Activated CD4-positive, alpha-beta memory T cell treated with anti-CD3 and anti-CD28 coated beads, Interleukin-2, amount 10 ng/mL, durations not matched to agents 7 days and 5 days (primary cell): Measurements from ENCODE around the gene GAS6. TPM values are rescaled to one million over a fixed set of nuclear protein-coding genes. Genes with fewer than 3 reads are reported as not detected.
"Not testable (repeated sequence)": the region's sequence is repeated elsewhere in the genome, so short reads cannot be mapped to it uniquely, and the experiment has no call there.

ENCODE experiments used
- CTCF ChIA-PET: fragments of 350-600 bp; sonication (Branson Sonifier 250); formaldehyde crosslinking; loops from one replicate; lab custom pipeline; 2021; ENCODE audit warnings: antibody characterized with exemption, inconsistent platforms; lab: Charles Lee
- POLR2A ChIA-PET: fragments of 350-600 bp; sonication (Branson Sonifier 250); formaldehyde crosslinking; loops from one replicate; lab custom pipeline; 2021; ENCODE audit warnings: antibody characterized with exemption; lab: Charles Lee
- DNase-seq: peaks from one replicate; pipeline ENCODE4 v3.0.0-alpha.2; 2020
- H3K27ac Mint-ChIP-seq: one replicate; pipeline ENCODE4 v1.8.0; 2021; ENCODE audit warnings: mild to moderate bottlenecking, mixed read lengths
- H3K27me3 Mint-ChIP-seq: one replicate; pipeline ENCODE4 v1.8.0; 2021; ENCODE audit warnings: mixed read lengths
- H3K36me3 Mint-ChIP-seq: one replicate; pipeline ENCODE4 v1.8.0; 2021; ENCODE audit warnings: low read depth, mixed read lengths
- H3K4me1 Mint-ChIP-seq: one replicate; pipeline ENCODE4 v1.8.0; 2021; ENCODE audit warnings: mixed read lengths
- H3K4me3 Mint-ChIP-seq: one replicate; pipeline ENCODE4 v1.8.0; 2021; ENCODE audit warnings: mild to moderate bottlenecking, mixed read lengths
- H3K9me3 Mint-ChIP-seq: one replicate; pipeline ENCODE4 v1.8.0; 2021; ENCODE audit warnings: mixed read lengths
- total RNA-seq, 2 experiments: library from RNA; stranded (reverse); gene quantifications; one replicate each; pipeline ENCODE4 v1.2.3, GENCODE V29; 2021

GAS6 gene
- total RNA-seq, 2 experiments from 2014 or later: 1.3 to 1.8 TPM

- POLR2A ChIA-PET: no interaction called here
Measured at GRCh38 chr13:113874579-113875428, 10.9 kb upstream of the GAS6 start.

DNA sequence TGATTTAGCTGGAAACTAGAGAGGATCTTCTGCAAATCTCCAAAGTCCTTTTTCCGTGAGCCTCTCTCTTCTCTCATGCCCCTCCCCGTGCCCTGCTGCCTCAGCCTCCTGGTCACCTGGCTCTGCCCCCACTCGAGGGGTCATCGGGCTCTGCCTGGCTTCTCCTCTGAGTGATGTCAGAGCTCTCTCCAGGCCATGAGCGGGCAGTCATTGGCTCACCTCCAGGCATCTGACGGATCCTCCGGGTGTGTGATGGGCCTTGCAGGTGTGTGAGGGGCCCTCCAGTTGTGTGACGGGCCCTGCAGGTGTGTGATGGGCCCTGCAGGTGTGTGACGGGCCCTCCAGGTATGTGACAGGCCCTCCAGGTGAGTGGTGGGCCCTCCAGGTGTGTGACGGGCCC lies 10.3 kb upstream of the GAS6 start:
- H3K27me3 Mint-ChIP-seq: peaks cover 21% of the 10 kb centered on the region
- ChIA-PET CTCF (no interaction called here), POLR2A (no interaction called here)
- H3K27ac Mint-ChIP-seq: no peak overlapping the region
- H3K4me3 Mint-ChIP-seq: no peak overlapping the region
- no peaks in the 10 kb centered on the region for H3K4me1 Mint-ChIP-seq
- peaks cover 4% of the 10 kb centered on the region for H3K9me3 Mint-ChIP-seq
- peaks cover 6% of the 10 kb centered on the region for H3K36me3 Mint-ChIP-seq
- no peak for DNase-seq

More at GRCh38 chr13:113874579-113875428, 10.9 kb upstream of the GAS6 start:
- peaks cover 6% of the 10 kb centered on the region for H3K36me3 Mint-ChIP-seq
- DNase-seq: no peak
- peaks cover 20% of the 10 kb centered on the region for H3K27me3 Mint-ChIP-seq
- CTCF ChIA-PET: no interaction called here
- no peak overlapping the region for H3K27ac Mint-ChIP-seq
- H3K4me3 Mint-ChIP-seq: no peak overlapping the region
- H3K4me1 Mint-ChIP-seq: no peaks in the 10 kb centered on the region
- peaks cover 4% of the 10 kb centered on the region for H3K9me3 Mint-ChIP-seq

DNA sequence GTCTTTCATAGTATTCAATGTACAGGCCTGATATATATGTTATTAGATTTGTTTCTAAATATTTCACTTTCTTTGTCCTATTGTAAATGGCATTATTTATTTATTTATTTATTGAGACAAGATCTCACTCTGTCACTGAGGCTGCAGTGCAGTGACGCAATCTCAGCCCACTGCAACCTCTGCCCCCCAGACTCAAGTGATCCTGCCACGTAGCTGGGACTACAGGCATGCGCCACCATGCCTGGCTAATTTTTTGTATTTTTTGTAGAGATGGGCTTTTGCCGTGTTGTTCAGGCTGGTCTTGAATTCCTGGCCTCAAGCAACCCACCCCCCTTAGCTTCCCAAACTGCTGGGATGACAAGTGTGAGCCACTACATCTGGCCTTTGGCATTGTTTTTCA lies 5.4 kb upstream of the GAS6 start:
- peaks cover 2% of the 10 kb centered on the region for H3K9me3 Mint-ChIP-seq
- no peak for DNase-seq
- H3K36me3 Mint-ChIP-seq: no peaks in the 10 kb centered on the region
- H3K4me1 Mint-ChIP-seq: peaks cover 2% of the 10 kb centered on the region
- ChIA-PET POLR2A (no interaction called here), CTCF (no interaction called here)
- H3K4me3 Mint-ChIP-seq: no peak overlapping the region
- no peak overlapping the region for H3K27ac Mint-ChIP-seq
- peaks cover 54% of the 10 kb centered on the region for H3K27me3 Mint-ChIP-seq

DNA sequence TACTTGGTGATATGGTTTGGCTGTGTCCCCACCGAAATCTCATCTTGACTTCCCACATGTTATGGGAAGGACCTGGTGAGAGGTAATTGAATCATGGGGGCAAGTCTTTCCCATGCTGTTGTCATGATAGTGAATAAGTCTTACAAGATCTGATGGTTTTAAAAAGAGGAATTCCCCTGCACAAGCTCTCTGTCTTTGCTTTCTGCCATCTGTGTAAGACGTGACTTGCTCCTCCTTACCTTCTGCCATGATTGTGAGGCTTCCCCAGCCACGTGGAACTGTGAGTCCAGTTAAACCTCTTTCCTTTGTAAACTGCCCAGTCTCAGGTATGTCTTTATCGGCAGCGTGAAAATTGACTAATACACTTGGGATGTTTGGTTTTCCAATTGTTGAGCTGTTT lies 4.0 kb upstream of the GAS6 start:
- H3K9me3 Mint-ChIP-seq, POLR2A ChIA-PET, H3K36me3 Mint-ChIP-seq, H3K27ac Mint-ChIP-seq, H3K4me3 Mint-ChIP-seq, CTCF ChIA-PET, DNase-seq, H3K4me1 Mint-ChIP-seq: not testable (repeated sequence)
- H3K27me3 Mint-ChIP-seq: peaks cover 51% of the 10 kb centered on the region

- no peak overlapping the region for H3K27ac Mint-ChIP-seq
- peaks cover 15% of the 10 kb centered on the region for H3K4me1 Mint-ChIP-seq
- peaks cover 53% of the 10 kb centered on the region for H3K27me3 Mint-ChIP-seq
- H3K4me3 Mint-ChIP-seq: no peak overlapping the region
- H3K9me3 Mint-ChIP-seq: peaks cover 2% of the 10 kb centered on the region
- POLR2A ChIA-PET: no interaction called here
- no peaks in the 10 kb centered on the region for H3K36me3 Mint-ChIP-seq
- no peak for DNase-seq
- CTCF ChIA-PET: no interaction called here
Measured at GRCh38 chr13:113865427-113865826, 1.6 kb upstream of the GAS6 start.

DNA sequence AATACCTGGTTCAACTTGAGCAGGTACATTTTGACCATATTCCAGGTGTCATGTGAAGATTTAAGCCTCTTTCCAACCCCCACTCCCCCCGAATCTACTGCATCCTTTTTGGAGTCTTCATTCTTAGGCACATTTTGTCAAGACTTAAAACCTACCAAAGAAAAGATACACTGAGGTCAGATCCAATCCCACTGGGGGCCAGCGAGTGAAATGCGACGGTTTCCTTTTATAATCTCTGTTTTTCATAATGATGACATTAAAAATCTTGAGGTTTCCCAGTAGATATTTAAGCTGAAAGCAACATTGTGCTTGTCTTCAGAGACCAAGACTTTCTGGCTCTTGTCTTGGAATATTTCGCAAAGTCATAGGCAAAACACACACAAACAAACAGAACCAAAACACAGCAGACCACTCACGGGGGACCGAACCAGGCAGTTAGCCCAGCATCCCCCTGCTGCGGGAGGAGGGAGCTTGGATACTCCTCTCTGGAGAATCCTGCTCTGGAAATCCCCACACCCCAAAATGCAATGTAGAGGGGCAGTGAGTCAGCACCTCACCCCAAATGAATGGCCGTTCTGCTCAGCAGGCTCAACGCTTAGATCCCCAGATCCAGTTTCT lies 506 bp upstream of the GAS6 start:
- Mint-ChIP-seq H3K36me3 (no peaks in the 10 kb centered on the region), H3K4me1 (peaks cover 15% of the 10 kb centered on the region), H3K27me3 (peaks cover 49% of the 10 kb centered on the region), H3K27ac (no peak overlapping the region), H3K4me3 (peak overlapping the region; percentile 50), H3K9me3 (peaks cover 4% of the 10 kb centered on the region)
- ChIA-PET POLR2A (no interaction called here), CTCF (no interaction called here)
- no peak for DNase-seq

GRCh38 chr13:113862931-113863523 lies 849 bp downstream of the GAS6 start:
- ChIA-PET POLR2A (no interaction called here), CTCF (no interaction called here)
- DNase-seq: no peak
- peak overlapping the region; percentile 43 for H3K4me3 Mint-ChIP-seq
- H3K27ac Mint-ChIP-seq: no peak overlapping the region
- H3K4me1 Mint-ChIP-seq: peaks cover 15% of the 10 kb centered on the region
- H3K9me3 Mint-ChIP-seq: peaks cover 16% of the 10 kb centered on the region
- no peaks in the 10 kb centered on the region for H3K36me3 Mint-ChIP-seq
- peaks cover 42% of the 10 kb centered on the region for H3K27me3 Mint-ChIP-seq

GRCh38 chr13:113862191-113862930 lies 1.5 kb downstream of the GAS6 start:
- CTCF ChIA-PET: no interaction called here
- Mint-ChIP-seq H3K4me3 (peak overlapping the region; percentile 45), H3K27ac (no peak overlapping the region), H3K4me1 (peaks cover 15% of the 10 kb centered on the region), H3K9me3 (peaks cover 16% of the 10 kb centered on the region), H3K27me3 (peaks cover 38% of the 10 kb centered on the region), H3K36me3 (no peaks in the 10 kb centered on the region)
- DNase-seq: no peak
- POLR2A ChIA-PET: no interaction called here

DNA sequence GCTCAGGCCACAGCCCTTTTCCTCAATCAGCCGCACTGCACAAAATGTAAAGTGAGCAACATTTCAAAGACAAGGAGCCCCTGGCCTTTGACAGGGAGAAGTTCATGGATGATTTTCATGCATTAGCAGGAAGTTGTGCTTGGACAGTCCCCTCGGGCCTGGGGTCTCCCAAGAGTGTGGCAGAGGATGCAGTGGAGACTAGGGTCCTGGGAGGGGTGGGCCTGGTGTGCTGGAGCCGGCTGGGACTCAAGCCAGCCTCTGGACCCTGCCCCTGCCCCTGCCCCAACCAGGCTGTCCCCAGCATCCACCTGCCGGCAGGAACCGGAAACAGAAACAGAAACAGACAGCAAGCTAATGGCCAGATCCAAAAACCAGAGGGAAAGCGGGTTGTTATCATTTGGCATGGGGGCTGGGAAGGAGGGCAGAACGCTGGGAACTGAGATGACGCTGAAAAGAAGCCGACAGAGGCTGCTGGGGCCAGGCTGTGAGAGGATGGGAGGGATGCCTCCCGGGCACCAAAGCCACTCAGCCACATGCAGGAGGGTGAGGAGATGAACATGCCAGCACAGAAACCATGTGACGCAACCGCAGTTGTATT lies 2.3 kb downstream of the GAS6 start:
- DNase-seq: no peak
- ChIA-PET POLR2A (no interaction called here), CTCF (no interaction called here)
- peaks cover 16% of the 10 kb centered on the region for H3K9me3 Mint-ChIP-seq
- no peak overlapping the region for H3K4me3 Mint-ChIP-seq
- H3K36me3 Mint-ChIP-seq: no peaks in the 10 kb centered on the region
- H3K27me3 Mint-ChIP-seq: peaks cover 36% of the 10 kb centered on the region
- H3K4me1 Mint-ChIP-seq: peaks cover 15% of the 10 kb centered on the region
- no peak overlapping the region for H3K27ac Mint-ChIP-seq

GRCh38 chr13:113860665-113861432 lies 3.0 kb downstream of the GAS6 start:
- Mint-ChIP-seq H3K4me1 (peaks cover 15% of the 10 kb centered on the region), H3K36me3 (no peaks in the 10 kb centered on the region), H3K4me3 (no peak overlapping the region), H3K27ac (no peak overlapping the region), H3K9me3 (peaks cover 16% of the 10 kb centered on the region), H3K27me3 (peaks cover 31% of the 10 kb centered on the region)
- DNase-seq: no peak
- ChIA-PET CTCF (no interaction called here), POLR2A (no interaction called here)

DNA sequence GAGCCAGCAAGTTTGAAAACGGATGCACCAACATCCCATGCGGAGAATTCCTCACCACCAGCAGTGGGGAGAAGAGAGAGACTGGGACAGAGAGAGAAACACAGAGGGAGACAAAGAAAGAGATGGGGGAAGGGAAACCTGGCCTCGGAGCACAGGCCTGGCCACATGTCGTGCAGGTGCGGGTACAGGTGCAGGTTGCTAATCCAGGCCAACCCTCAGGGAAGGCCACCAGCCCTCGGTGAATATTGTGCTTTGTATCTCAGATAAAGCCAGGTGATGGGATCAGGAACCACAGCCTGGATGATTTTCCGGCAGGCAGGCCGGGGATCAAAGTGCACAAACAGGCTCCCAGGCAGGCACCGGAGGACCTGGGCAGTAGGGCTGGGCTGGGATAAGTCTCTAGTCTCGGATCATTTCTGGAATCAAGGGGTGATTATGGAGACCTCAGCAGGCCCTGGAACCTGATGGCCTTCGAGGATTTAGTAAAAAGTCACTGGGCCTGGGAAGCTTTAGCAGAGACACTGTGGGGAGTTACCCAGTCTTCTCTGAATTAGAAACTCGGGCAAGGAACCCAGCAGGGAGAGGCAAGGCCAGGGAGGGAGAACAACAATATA lies 3.7 kb downstream of the GAS6 start:
- peaks cover 15% of the 10 kb centered on the region for H3K4me1 Mint-ChIP-seq
- no peaks in the 10 kb centered on the region for H3K36me3 Mint-ChIP-seq
- no peak overlapping the region for H3K27ac Mint-ChIP-seq
- ChIA-PET CTCF (no interaction called here), POLR2A (no interaction called here)
- peaks cover 24% of the 10 kb centered on the region for H3K27me3 Mint-ChIP-seq
- no peak for DNase-seq
- peaks cover 16% of the 10 kb centered on the region for H3K9me3 Mint-ChIP-seq
- H3K4me3 Mint-ChIP-seq: no peak overlapping the region
